Aorta (tissue), 5 donors: ENCODE measurements around the gene PALM3. TPM values are rescaled to one million over a fixed set of nuclear protein-coding genes. Genes with fewer than 3 reads are reported as not detected.
A peak's percentile ranks its signal among the peaks of the same experiment; 100 is the strongest.
"Not testable (repeated sequence)": the region's sequence is repeated elsewhere in the genome, so short reads cannot be mapped to it uniquely, and the experiment has no call there.

Source experiments
- ATAC-seq: fragments of 200-7000 bp; cut with Tn5 transposase; one replicate; pipeline ENCODE4 v1.9.1; 2022; ENCODE audit warnings: moderate library complexity; ENCODE audit not compliant: low FRiP score
- DNase-seq, 2 donors: peaks; one replicate each; pipeline ENCODE4 v3.0.0-alpha.2; 2020
- H3K27ac ChIP-seq, 2 donors: one replicate each; pipeline ENCODE4 v1.5.1; 2013; ENCODE audit warnings: low read length in 2 of 2, mild to moderate bottlenecking in 2 of 2, moderate library complexity in 2 of 2, control low read depth in 1 of 2, inconsistent platforms in 1 of 2, low read depth in 1 of 2
- H3K27me3 ChIP-seq, 2 donors: one replicate each; pipeline ENCODE4 v1.6.1; 2013; ENCODE audit warnings: control low read depth in 1 of 2, low read length in 1 of 2, mild to moderate bottlenecking in 1 of 2, moderate library complexity in 1 of 2; ENCODE audit not compliant: insufficient read depth in 2 of 2, control insufficient read depth in 1 of 2
- H3K36me3 ChIP-seq, 2 donors: one replicate each; pipeline ENCODE4 v1.6.1; 2013; ENCODE audit warnings: control low read depth in 1 of 2, low read length in 1 of 2, mild to moderate bottlenecking in 1 of 2; ENCODE audit not compliant: insufficient read depth in 2 of 2, control insufficient read depth in 1 of 2
- H3K4me1 ChIP-seq, 2 donors: one replicate each; pipeline ENCODE4 v1.6.1; 2013; ENCODE audit warnings: low read length in 2 of 2, control low read depth in 1 of 2, mild to moderate bottlenecking in 1 of 2, moderate library complexity in 1 of 2; ENCODE audit not compliant: insufficient read depth in 2 of 2, control insufficient read depth in 1 of 2
- H3K4me3 ChIP-seq, 2 donors: one replicate each; pipeline ENCODE4 v1.5.1; 2013; ENCODE audit warnings: low read length in 2 of 2, control low read depth in 1 of 2, mild to moderate bottlenecking in 1 of 2
- H3K9me3 ChIP-seq: one replicate; pipeline ENCODE4 v1.6.1; 2013; ENCODE audit warnings: mild to moderate bottlenecking, low read length; ENCODE audit not compliant: control insufficient read depth
- WGBS, 2 donors: extraction: QIAGEN DNeasy Blood & Tissue Kit; methylation state at CpG; one replicate each; pipeline ENCODE4 v1.1.7; 2013; 5-methylcytosine and 5-hydroxymethylcytosine counted together
- intact Hi-C, 2 donors: fragments of 100-400 bp; cut with DNase I; formaldehyde crosslinking; loops; one replicate each; pipeline versions ENCODE4 v1.14.2 to v1.15.0; 2022
- polyA plus RNA-seq, 2 donors: library from polyadenylated mRNA; stranded (reverse); fragments of 200-250 nt; gene quantifications; one replicate each; pipeline ENCODE4 v1.2.3, GENCODE V29; 2013
- total RNA-seq, 2 donors: library from RNA; stranded (reverse); fragmentation: NEBNext Ultra II Directional; extraction: Animal tissue kit (Norgen Biotek cat#: 25700); gene quantifications; one replicate each; pipeline ENCODE4 v1.2.1, GENCODE V29; 2021
- donor health status: healthy with polysubstance abuse.
- donor health status: Bipolar disorder and iron deficiency.
- donor health status: DM: no; HTN: no; CAD: no.
- donor health status: DM: no; HTN: no; CAD: no.
- donor health status: DM: yes; HTN: yes; CAD: no.

Gene PALM3
- total and polyA plus RNA-seq, 4 donors: 0.18 to 3.5 (median 0.63) TPM; not detected in 1

- ATAC-seq: no peak
These were observed 40.4 kb downstream of the PALM3 start for GRCh38 chr19:14021474-14021873.

GRCh38 chr19:14019739-14020138 is 42.1 kb downstream of the PALM3 start:
- WGBS, 2 donors: 90 to 94% methylated on average over 3 of the region's 3 CpGs
- DNase-seq, H3K27me3 ChIP-seq, H3K4me3 ChIP-seq, H3K9me3 ChIP-seq, H3K36me3 ChIP-seq, H3K27ac ChIP-seq, ATAC-seq, intact Hi-C loops, H3K4me1 ChIP-seq: not testable (repeated sequence)

More at GRCh38 chr19:14021474-14021873, 40.4 kb downstream of the PALM3 start:
- Histone ChIP-seq H3K36me3 (no peaks in the 10 kb centered on the region), H3K27me3 (no peaks in the 10 kb centered on the region), H3K9me3 (no peaks in the 10 kb centered on the region), H3K27ac (no peak overlapping the region), H3K4me3 (no peak overlapping the region), H3K4me1 (no peaks in the 10 kb centered on the region)
- intact Hi-C loops: no loop called here
- 86 to 89% methylated on average over 5 of the region's 5 CpGs for WGBS, 2 donors
- no peak for DNase-seq

- no peak for DNase-seq
- ATAC-seq: no peak
These were observed 42.8 kb downstream of the PALM3 start for GRCh38 chr19:14019100-14019499.

GRCh38 chr19:14015524-14016035 is 46.3 kb downstream of the PALM3 start:
- WGBS, 2 donors: 69 to 73% methylated on average over 8 of the region's 8 CpGs
- no peaks in the 10 kb centered on the region for H3K4me1 ChIP-seq
- no peaks in the 10 kb centered on the region for H3K9me3 ChIP-seq
- H3K4me3 ChIP-seq: no peak overlapping the region
- intact Hi-C loops: no loop called here
- no peaks in the 10 kb centered on the region for H3K27me3 ChIP-seq
- H3K36me3 ChIP-seq: no peaks in the 10 kb centered on the region
- H3K27ac ChIP-seq: no peak overlapping the region
- no peak for DNase-seq
- no peak for ATAC-seq

More at GRCh38 chr19:14019100-14019499, 42.8 kb downstream of the PALM3 start:
- Histone ChIP-seq H3K4me3 (no peak overlapping the region), H3K27me3 (no peaks in the 10 kb centered on the region), H3K36me3 (no peaks in the 10 kb centered on the region), H3K9me3 (no peaks in the 10 kb centered on the region), H3K4me1 (no peaks in the 10 kb centered on the region), H3K27ac (no peak overlapping the region)
- WGBS, 2 donors: 78 to 79% methylated on average over 6 of the region's 6 CpGs
- intact Hi-C loops: no loop called here

GRCh38 chr19:14012378-14012915 is 49.4 kb downstream of the PALM3 start:
- DNase-seq (no peak), ATAC-seq (no peak)
- Histone ChIP-seq H3K4me3 (no peak overlapping the region), H3K4me1 (no peaks in the 10 kb centered on the region), H3K27ac (no peak overlapping the region), H3K27me3 (no peaks in the 10 kb centered on the region), H3K9me3 (no peaks in the 10 kb centered on the region), H3K36me3 (no peaks in the 10 kb centered on the region)
- 83 to 92% methylated on average over 2 of the region's 2 CpGs for WGBS, 2 donors
- intact Hi-C loops: no loop called here

GRCh38 chr19:14006766-14007562 is 54.9 kb downstream of the PALM3 start:
- intact Hi-C loops: loop anchor here in 1 of 2 donors (2.0 to 10.0 kb wide), 2 partner anchors 52 to 130 kb away; partner anchors contain the start of genes ASF1B and DCAF15
- Histone ChIP-seq H3K4me3 (peak overlapping the region; percentile 58 to 74), H3K9me3 (no peaks in the 10 kb centered on the region), H3K27me3 (no peaks in the 10 kb centered on the region), H3K4me1 (no peaks in the 10 kb centered on the region), H3K27ac (peak overlapping the region; percentile 87 to 92), H3K36me3 (no peaks in the 10 kb centered on the region)
- peak; percentile 92 to 96 for DNase-seq
- 4 to 5% methylated on average over 55 to 56 of the region's 56 CpGs for WGBS, 2 donors
- peak; percentile 84 for ATAC-seq

GRCh38 chr19:14006085-14006765 is 55.7 kb downstream of the PALM3 start, which contains the start of gene RFX1:
RFX1 (minus strand) TSS chr19:14006320; CDS start chr19:13993843, 12,477 bp downstream.
- Histone ChIP-seq H3K27ac (peak within 1 kb of the TSS; percentile 87 to 92), H3K4me3 (peak within 1 kb of the TSS; percentile 64 to 98), H3K27me3 (no peaks in the 10 kb centered on the region), H3K9me3 (no peaks in the 10 kb centered on the region), H3K36me3 (no peaks in the 10 kb centered on the region), H3K4me1 (no peaks in the 10 kb centered on the region)
- intact Hi-C loops: loop anchor here in 1 of 2 donors (2.0 to 10.0 kb wide), 2 partner anchors 51 to 131 kb away; partner anchors contain the start of genes ASF1B and DCAF15
- WGBS, 2 donors: 0 to 1% methylated on average over 49 to 58 of the region's 58 CpGs
- peak; percentile 100 for DNase-seq
- ATAC-seq: peak; percentile 95

- no peaks in the 10 kb centered on the region for H3K4me1 ChIP-seq
- 3 to 8% methylated on average over 13 to 50 of the region's 50 CpGs for WGBS, 2 donors
- peak; percentile 94 to 98 for DNase-seq
- H3K27me3 ChIP-seq: no peaks in the 10 kb centered on the region
- peak overlapping the region in 1 of 2 donors; percentile 92 for H3K27ac ChIP-seq
- peak; percentile 84 for ATAC-seq
- peak overlapping the region; percentile 64 to 98 for H3K4me3 ChIP-seq
- H3K9me3 ChIP-seq: no peaks in the 10 kb centered on the region
- intact Hi-C loops: loop anchor here in 1 of 2 donors (2.0 to 10.0 kb wide), 2 partner anchors 51 to 131 kb away; partner anchors contain the start of genes ASF1B and DCAF15
- no peaks in the 10 kb centered on the region for H3K36me3 ChIP-seq
These were observed 56.4 kb downstream of the PALM3 start for GRCh38 chr19:14005349-14006084.
